ENCODE data around the gene GPN3.

DNA sequence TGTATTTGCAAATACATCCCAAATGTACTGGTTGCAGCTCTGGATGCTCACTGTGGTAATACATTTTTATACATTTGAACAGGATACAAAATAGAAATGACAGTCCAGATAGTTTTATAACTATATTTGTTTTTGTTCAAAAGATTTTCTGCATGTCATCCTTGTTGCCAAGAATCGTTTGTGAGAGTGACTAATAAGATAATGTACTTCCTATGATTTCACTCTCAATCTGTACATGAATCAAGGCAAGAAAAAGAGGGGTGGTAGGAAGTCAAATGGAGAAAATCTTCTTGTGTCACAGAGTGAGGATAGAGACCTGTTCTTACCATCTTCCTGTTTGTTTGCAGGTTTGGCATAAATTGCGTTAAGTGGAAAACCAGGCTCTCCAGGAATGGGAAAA, 31.8 kb downstream of the GPN3 start:
- TF ChIP-seq CTCF (IDR thresholded peaks at IDR 0.05) (no peak), POLR2A (IDR thresholded peaks at IDR 0.05) (no peak)
